GM18907 (cell line): Measurements from ENCODE around the gene CALCA.
"Not testable (repeated sequence)": the region's sequence is repeated elsewhere in the genome, so short reads cannot be mapped to it uniquely, and the experiment has no call there.

ENCODE experiments used
- ATAC-seq: cut with Tn5 transposase; IDR thresholded peaks from one replicate; pipeline ENCODE4 v1.9.1; 2021; ENCODE audit warnings: mild to moderate bottlenecking, moderate library complexity; ENCODE audit not compliant: unreplicated experiment

The CALCA gene, protein sequence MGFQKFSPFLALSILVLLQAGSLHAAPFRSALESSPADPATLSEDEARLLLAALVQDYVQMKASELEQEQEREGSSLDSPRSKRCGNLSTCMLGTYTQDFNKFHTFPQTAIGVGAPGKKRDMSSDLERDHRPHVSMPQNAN

DNA sequence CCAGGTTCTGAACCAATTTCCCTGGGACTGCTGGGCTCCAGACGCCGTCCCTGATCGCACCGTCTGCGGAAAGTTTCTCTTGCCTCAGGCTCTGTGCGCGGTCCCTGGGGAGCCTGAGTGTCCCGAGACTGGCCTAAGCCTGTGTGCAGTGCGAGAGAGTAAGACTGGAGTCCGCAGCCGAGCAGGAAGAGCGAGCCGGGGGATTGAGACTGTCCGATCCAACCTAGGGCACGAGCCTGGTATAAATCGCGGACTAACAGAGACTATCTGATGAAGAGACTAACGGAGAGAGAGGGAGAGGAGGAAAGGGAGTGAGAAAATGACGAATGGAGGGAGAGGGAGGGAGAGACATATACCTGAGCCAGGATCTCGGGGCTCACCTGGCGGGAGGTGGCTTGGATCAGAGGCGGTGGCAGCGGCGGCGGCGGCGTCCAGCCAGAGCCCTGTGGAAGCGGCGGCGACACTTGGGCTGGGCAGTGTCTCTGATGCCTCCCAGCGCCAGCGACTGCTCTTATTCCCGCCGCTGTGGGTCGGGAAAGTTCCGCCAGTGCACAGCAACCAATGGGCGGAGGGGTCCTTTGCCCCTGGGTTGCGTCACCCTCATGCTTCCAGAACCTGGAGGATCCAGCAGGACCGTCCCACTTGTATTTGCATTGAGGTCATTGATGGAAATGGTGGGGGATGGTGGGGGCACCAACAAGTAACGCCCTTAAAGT, at the start of gene CALCA:
Gene CALCA, minus strand, starts transcription at position 487 of the 716 bp plus-strand sequence. CDS start 1,159 bp downstream, outside the sequence.
- no peak for ATAC-seq

DNA sequence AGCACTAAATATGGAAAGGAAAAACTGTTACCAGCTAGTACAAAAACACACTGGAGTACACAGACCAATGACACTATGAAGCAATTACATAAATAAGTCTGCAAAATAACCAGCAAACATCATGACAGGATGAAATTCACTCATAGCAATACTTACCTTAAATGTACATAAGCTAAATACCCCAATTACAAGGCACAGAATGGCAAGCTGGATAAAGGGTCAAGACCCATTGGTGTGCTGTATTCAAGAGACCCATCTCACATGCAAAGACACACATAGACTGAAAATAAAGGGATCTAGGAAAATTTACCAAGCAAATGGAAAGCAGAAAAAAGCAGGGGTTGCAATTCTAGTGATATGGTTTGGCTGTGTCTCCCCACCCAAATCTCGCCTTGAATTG, 44.0 kb upstream of the CALCA start:
- ATAC-seq, result no peak

DNA sequence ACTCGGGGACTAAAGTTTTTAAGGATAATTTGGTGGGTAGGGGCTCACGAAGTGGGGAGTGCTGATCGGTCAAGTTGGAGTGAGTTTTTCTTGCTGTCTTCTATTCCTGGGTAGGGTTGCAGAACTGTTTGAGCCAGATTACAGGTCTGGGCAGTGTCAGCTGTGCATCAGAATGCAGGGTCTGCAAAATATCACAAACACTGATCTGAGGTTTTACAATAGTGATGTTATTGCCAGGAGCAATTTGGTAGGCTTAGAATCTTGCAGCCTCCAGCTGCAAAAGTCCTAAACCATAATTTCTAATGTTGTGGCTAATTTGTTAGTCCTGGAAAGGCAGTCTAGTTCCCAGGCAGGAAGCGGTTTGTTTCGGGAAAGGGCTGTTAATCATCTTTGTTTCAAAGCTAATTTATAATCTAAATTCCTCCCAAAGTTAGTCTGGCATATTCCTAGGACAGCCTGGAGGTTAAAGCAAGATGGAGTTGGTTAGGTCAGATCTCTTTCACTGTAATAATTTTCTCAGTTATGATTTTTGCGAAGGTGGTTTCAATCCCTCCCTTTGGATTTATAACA, 39.7 kb upstream of the CALCA start:
- ATAC-seq, result no peak

DNA sequence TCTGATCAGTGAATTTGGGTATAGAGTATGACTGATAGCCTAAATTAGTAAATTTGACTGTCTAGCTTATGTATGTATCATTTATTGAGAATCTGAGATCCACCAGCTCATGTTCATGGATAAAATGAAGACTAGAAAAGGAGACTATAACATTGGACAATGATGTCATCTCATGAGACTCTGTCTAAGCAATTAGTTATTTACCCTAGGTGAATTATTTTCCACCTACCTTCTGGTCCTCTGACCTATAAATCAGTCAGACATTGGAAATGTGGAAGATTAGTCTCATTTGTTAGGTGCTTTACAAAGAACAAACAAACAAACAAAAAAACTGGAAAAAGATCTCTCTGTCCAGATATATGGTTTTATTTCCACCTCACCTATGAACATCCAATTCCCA, 38.7 kb upstream of the CALCA start:
- no peak for ATAC-seq

DNA sequence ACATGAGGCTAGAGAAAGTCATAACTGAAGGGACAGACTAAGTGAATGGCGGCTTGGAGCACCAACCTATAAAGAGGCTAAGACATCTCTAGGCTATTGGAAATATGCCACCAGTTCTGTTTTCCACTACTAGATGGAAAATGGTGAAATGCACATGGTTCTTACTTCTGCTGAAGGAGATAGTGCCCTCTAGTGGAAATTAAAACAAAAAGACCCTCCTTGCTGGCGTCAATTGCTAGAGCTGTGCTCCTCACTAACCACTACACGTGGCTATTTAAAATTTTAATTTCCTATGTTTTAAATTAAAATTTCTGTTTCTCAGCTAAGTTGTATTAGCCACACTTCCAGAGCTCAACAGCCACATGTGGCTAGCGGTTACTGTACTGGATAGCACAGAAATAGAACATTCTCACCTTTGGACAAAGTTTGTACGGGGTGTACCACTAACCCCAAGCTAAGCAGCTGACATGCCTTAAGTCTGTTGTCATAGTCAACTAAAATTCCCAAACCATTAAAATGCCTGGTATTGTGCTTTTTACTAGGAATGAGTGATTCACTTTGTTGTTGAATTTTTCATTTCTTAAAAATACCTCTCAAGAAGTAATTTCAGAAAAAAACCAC, 34.1 kb upstream of the CALCA start:
- ATAC-seq, result peak; percentile 66

DNA sequence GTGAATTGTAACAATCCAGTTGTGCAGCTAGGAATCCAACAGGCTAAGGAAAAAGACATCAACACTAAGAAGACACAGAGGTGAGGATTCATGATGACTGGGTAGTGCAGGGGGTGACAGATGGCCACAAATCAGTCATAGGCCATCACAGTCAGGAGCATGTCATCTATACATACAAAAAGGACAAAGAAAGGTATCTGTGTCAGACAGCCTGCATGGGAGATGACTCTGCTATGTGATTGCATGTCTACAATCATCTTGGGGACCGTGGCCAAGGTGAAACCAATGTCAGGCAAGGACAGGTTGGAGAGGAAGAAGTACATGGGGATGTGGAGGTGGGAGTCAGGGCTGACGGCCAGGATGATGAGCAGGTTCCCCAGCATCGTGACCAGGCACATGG, 16.0 kb upstream of the CALCA start:
- not testable (repeated sequence) for ATAC-seq

DNA sequence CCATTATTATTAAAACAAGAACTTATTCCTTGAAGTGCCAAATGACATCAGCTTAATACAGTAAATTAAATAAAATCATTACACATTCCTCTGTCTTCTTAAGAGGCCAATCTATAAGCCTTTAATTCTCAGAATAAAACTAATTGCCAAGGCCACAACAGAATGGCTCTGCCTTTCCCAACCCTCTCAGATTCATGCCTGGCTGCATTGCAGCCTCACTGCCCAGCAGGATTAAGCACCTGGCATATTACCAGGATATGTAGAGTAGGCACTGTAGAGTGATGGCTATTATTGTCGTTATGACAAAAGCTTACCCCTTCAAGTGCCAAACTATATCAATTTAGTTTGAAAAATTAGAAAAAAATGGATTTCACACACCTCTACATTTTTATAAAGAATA, 9.4 kb upstream of the CALCA start:
- no peak for ATAC-seq

DNA sequence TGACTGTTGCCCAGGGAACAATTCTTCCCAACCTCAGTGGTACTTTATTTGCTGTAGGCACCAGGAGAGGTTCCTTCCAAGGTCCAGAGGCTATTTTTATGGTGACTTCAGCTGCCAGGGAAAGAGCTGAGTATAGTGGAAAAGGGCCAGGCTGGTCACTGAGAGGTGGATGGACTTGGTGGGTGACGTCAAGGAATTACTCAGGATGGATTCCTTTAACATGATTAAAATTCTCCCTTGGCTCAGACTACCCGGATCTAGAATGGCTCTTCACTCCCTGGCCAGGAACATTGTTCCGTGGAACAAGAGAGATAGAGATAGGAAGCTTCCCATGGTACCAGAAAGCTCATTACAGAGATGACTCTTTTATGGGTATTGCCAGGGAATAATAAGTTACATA, 8.7 kb upstream of the CALCA start:
- ATAC-seq, result no peak

DNA sequence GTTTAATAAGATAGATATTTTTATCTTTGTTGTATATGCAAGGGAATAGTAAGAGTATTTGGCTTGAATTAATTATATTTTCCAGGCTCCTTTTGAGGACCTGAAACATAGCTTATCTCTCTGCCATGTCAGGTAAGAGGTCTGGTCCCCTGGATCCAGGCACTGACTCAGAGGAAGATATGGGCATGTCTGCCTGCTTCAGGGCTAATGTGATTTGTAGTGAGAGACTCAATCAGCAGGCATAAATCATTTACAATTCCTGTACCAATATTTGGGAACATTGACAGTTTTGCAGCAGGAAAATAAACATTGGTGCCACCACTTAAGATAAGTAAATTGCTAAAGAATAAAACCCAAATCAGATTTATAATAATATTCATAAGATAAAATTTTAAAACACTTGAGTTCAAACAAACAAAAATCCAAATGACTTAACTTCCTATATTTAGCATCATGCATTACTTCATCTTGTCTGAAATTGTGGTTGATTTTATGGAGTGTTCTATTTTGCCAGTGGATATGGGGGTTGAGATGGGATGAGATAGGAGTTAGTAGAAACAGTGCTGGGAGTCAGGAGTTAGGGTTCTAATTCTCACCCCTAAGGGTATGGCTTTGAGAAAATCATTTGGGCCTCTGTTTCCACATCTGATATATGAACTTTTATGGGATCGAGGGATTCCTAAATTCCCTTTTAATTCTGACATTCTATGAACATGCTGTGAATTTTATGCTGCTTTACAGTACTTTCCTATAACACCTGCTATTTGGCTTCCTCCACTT, 5.1 kb upstream of the CALCA start:
- ATAC-seq, result no peak

DNA sequence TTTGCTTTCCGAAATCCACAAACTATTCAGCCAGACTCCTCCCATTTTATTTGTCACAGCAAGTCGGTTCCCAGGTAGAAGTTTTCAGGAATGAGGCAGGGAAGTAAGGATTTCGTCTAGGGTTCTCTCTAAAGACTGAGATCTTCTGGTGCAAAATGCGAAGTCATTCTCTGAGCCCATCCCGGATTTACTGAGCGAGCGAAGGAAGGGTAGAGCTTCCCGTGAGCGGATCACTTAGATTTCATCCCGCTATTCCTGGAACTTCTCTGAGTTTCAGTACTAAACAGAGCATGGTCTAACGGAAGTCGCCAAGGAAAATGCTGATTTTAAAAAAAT, 3.1 kb upstream of the CALCA start:
- ATAC-seq, result no peak

DNA sequence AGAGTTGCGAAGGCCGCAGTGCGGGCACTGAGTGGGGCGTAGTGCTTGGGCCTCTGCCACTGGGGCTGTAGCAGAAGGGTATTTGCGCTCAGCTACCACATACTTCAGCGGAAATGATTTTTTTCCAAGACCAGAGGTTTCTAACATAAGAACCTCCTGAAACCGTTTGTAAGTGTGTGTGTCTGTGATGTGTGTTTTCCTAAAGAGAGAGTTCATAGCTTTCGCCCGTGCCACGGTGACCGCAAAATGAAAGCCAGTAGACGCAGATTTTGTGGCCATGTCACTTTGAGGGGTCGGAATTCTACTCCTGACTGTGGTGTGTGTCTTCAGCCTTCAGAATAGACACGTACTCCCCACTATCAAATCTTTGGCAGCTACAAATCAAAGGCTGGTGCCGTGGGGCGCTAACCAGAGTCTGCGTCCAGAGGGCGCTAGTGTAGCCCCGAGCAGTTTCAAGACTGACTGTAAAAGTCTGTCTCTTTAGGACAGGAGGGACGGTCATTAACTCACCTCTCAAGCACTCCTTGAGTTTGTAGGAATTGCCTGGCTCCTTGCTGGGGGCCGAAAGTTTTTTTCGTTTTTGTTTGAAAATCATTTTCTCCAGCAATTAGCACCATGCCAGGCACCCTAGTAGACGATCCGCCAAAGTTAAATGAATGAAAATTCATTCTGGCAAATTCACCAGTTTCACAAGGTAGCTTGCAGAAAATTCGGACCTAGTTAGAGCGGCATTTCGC, 2.5 kb upstream of the CALCA start:
- peak; percentile 71 for ATAC-seq

DNA sequence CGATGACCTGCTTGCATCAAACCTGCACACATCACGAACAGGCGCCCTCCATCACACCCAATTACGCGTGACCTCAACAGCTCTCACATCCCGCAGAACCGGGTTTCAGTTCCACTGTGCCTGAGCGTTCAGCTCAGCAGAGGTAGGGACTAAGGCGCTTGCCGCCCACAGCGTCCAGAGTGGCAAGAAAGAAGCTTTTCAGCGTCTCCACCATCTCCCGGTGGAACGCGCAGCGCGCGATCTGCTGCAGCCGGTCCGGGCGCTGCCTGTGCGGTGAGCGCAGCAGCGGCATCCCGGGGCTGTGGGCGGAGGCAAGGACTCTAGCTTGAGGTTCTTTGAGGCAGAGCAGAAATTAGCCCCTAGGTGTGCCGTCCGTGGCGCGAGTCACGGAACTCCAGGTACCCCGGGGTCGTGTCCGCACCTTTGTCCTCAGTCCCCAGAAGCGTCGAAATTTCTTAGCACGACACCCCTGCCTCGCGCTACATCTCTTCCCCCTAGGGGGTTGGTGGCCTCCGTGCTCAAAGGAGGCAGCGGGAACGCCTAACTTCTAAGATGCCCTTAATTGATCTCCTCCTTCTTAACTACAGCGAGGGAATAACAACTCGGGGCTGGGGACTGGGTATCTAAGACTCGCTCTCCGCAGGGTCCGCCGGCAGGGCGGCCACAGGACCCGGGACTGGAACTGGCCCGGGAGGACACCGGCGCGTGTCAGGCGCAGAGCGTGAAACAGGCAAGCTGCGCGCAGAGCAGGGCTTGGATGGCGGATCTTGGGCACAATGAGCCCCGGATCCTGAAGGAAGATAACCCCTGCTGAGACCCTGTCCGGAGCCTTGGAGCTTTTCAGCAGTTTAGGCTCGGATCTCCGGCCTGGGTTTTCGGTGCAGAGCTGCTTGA, 1.7 kb upstream of the CALCA start:
- peak; percentile 51 for ATAC-seq

DNA sequence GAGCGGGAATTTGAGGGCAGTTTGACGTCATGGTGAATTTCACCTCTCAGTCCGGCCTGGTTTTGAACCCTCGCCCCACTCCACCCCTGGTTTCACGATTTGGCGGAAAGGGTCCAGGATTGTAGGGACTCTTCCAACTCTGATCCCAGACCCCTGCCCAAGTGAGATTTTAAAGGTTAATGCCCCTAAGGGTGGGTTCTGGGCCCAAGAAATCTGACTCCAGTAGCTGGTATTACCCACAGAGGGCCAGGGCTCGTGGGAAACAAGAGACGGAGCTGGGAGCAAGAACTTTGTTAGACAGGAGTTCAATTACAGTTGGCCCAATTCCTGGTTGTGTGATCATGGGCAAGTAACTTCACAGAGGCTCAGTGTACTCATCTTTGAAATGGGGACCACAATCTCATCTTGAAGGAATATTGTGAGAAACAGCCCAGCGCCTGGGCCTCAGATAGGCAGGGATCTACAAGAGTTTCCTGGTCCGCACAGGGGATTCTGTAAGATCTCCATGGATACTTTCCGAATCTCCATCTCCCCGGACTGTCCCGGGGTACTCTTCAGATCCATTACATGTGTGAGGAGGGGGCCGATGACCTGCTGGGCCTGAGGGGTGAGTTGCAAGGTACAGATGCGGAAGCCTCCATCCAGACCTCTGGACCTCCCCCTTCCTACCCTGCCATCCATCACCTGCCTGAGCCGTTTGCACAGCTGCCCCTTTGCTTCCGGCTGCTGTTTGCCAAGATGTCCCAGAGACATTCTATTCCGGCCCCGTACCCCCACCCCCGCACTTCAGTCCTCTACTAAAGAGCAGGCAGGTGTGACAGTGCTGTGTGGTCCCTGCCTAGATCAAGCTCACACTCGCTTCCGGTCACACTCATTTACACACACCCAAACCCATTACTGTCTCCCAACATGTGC, 687 bp upstream of the CALCA start:
- ATAC-seq, result no peak

DNA sequence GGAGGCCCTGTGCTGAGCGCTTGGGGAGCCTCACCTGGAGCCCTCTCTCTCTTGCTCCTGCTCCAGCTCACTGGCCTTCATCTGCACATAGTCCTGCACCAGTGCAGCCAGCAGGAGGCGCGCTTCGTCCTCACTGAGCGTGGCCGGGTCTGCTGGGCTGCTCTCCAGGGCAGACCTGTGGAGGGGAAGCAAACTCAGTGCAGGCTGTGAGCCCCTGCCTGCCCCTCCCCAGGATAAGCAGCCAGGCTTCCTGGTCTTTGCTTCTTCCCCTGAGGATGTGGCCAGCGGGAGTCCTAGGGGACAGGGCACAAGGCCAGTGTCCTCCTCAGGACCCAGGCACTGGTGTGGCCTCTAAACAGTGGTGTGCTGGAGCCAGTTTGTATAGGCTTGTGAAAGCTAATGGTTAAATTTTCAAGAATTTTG, 2.2 kb downstream of the CALCA start:
- ATAC-seq, result no peak

DNA sequence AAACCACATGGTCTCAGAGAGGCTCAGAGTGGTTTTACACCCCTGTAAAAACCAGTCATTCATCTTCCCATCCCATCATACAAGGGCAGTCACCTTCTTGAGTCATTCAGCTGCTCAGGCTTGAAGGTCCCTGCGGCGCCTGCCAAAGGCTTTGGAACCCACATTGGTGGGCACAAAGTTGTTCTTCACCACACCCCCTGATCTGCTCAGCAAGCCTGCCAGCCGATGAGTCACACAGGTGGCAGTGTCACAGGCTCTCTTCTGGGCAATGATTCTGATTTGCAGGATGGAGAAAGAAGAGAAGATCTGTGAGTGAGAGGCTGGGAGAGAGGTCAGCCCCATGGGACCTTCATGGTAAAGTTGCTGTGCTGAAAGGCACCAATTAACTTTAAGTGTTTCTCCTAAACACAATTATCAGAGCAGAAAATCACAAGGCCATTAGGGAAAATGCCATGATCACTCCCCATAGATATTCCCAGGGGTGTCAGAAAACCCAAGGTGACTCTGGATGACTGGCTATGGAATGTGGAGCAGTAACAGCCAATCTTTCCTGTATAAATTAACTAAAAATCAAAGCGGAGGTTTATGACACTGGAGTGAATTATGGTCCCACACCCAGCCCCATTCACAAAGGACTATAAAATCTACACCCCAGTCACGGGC, 4.4 kb downstream of the CALCA start:
- ATAC-seq, result no peak

DNA sequence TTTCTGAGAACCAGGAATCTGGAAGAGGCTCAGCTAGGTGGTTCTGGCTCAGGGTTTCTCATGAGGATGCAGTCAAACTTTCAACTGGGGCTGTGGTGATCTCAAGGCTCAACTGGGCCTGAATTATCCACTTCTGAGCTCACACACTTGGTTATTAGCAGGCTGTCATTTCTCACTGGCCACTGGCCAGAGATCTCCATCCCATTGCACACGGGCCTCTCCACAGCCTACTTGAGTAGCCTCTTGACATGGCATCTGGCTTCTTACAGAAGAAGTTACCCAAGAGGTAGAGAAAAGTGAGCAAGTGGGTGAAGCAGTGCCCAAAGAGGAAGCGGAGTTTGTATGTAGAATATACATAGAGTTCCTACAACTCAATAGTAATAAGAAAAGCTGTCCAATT, 16.0 kb downstream of the CALCA start:
- ATAC-seq, result no peak

DNA sequence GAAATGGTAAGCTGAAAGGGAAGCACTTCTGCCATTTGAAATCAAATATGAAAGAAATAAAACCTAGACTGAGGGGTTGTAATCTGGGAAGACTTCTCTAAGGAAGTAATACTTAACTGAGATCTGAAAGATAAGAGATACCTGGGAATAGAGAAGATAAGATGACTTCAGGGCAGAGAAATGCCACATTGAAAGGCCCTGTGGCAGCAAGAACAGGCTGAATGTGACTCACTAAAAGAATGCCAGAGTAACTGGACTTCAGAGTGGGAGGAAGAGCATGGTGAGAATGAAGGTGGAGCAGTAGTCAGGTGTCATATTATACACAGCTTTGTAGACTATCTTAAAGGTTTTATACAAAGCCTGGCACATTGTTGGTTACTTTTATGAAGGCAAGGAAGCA, 17.6 kb downstream of the CALCA start:
- no peak for ATAC-seq

DNA sequence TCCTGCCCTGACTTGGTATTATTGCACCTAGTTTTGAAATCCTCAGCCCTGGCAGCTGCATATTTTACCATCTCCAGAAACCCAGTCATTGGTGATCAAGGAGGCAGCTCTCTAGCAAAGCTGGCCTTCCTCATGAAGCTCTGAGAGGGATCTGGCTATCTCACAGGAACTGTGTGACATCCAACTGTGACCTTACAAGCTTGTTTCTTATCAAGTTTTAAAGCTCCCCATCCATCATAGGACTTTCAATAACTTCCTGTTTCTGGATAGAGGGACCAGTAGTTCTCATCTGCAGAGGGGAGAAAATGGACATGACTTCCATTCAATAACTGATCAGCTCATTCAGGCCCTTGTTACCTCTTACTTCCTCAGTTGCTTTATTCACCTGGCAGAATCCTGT, 18.2 kb downstream of the CALCA start:
- ATAC-seq, result no peak
